ENCODE data around the gene DLG3.

DLG3 gene

DNA sequence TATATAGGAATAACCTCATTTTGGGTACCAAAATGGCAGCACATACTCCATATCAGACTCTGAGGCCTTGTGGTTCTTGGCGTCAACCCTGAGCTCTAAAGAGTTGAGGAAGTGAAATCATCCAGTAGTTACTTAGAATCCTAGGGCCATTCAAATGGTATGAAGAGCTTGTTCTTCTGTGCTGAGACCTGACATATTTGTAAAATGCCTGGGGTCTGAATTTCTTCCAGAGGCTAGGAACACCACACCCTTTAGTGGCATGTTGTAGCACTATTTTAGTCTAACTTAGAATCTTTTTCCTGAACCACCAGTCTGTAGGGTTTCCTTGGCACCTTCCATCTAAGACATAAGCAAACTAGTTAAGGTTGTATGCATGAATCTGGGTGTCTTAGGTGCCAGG lies 39.6 kb upstream of the DLG3 start:
- H3K4me1 ChIP-seq (ENCODE audit: low read length), result peaks cover 7% of the 10 kb centered on the region; the same call in 1 of the 2 replicates
- no peak overlapping the region for H3K4me3 ChIP-seq (ENCODE audit: low read length)
- TF ChIP-seq EZH2phosphoT487 (IDR thresholded peaks at IDR 0.05; ENCODE audit: low read depth), result no peak
- TF ChIP-seq, protein P1, sequence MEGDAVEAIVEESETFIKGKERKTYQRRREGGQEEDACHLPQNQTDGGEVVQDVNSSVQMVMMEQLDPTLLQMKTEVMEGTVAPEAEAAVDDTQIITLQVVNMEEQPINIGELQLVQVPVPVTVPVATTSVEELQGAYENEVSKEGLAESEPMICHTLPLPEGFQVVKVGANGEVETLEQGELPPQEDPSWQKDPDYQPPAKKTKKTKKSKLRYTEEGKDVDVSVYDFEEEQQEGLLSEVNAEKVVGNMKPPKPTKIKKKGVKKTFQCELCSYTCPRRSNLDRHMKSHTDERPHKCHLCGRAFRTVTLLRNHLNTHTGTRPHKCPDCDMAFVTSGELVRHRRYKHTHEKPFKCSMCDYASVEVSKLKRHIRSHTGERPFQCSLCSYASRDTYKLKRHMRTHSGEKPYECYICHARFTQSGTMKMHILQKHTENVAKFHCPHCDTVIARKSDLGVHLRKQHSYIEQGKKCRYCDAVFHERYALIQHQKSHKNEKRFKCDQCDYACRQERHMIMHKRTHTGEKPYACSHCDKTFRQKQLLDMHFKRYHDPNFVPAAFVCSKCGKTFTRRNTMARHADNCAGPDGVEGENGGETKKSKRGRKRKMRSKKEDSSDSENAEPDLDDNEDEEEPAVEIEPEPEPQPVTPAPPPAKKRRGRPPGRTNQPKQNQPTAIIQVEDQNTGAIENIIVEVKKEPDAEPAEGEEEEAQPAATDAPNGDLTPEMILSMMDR (IDR thresholded peaks at IDR 0.05; ENCODE audit: low read depth, low read length), result no peak
- no peaks in the 10 kb centered on the region for H4K20me1 ChIP-seq (ENCODE audit: insufficient read depth, low read length)
- H3K27me3 ChIP-seq (ENCODE audit: low read depth, low read length), result no peaks in the 10 kb centered on the region
- H3K79me2 ChIP-seq (ENCODE audit: low read length), result no peaks in the 10 kb centered on the region
- H2AFZ ChIP-seq (ENCODE audit: low read depth, low read length), result no peak overlapping the region
- H3K9me3 ChIP-seq (ENCODE audit: insufficient read depth, low read length), result no peaks in the 10 kb centered on the region
- H3K27ac ChIP-seq (ENCODE audit: low read length), result peak overlapping the region; percentile 21
- H3K9ac ChIP-seq (ENCODE audit: low read length), result no peak overlapping the region
- no peak overlapping the region for H3K4me2 ChIP-seq (ENCODE audit: low read length)
- peaks cover 27% of the 10 kb centered on the region for H3K36me3 ChIP-seq (replicated peaks; ENCODE audit: low read depth, low read length)

DNA sequence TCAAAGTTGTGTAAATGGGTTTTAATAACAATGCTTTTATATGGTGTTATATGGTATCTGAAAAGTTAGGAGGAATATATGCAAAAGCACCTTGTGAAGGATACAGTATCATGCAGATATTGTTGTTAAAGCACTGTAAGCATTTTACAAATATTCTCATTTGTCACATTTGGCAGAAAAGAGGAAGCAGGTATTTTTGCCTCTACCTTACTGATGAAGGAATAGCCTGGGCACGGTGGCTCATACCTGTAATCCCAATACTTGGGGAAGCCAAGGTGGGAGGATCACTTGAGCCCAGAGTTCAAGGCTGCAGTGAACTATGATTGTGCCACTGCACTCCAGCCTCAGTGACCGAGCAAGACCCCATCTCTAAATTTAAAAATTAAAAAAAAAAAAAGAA lies 33.7 kb upstream of the DLG3 start:
- no peak overlapping the region for H3K9ac ChIP-seq (ENCODE audit: low read length)
- H3K9me3 ChIP-seq (ENCODE audit: insufficient read depth, low read length), result no peaks in the 10 kb centered on the region
- H3K27me3 ChIP-seq (ENCODE audit: low read depth, low read length), result no peaks in the 10 kb centered on the region
- no peak overlapping the region for H3K4me3 ChIP-seq (ENCODE audit: low read length)
- no peaks in the 10 kb centered on the region for H4K20me1 ChIP-seq (ENCODE audit: insufficient read depth, low read length)
- H2AFZ ChIP-seq (ENCODE audit: low read depth, low read length), result no peak overlapping the region
- H3K79me2 ChIP-seq (ENCODE audit: low read length), result no peaks in the 10 kb centered on the region
- no peak overlapping the region for H3K4me2 ChIP-seq (ENCODE audit: low read length)
- no peak overlapping the region for H3K27ac ChIP-seq (ENCODE audit: low read length)
- peaks cover 10% of the 10 kb centered on the region for H3K36me3 ChIP-seq (replicated peaks; ENCODE audit: low read depth, low read length)
- TF ChIP-seq, protein P1 (IDR thresholded peaks at IDR 0.05; ENCODE audit: low read depth, low read length), result no peak
- no peak for TF ChIP-seq EZH2phosphoT487 (IDR thresholded peaks at IDR 0.05; ENCODE audit: low read depth)
- peaks cover 15% of the 10 kb centered on the region for H3K4me1 ChIP-seq (ENCODE audit: low read length)

DNA sequence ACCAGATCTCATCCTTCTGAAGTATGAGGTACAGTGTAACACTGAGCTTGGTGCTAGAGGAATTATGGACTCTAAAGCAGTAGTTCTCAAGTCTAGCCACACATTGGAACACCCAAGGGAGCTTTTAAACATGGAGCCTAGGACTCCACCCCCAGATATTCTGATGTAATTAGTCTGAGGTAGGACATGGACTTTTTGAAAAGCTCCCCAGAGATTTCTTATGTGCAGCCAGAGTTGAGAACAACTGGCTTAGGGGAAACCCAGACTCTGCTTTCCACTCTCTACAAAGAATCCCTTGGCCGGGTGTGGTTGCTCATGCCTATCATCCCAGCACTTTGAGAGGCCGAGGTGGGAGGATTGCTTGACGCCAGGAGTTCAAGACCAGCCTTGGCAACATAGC lies 33.2 kb upstream of the DLG3 start:
- Histone ChIP-seq H3K27me3 (ENCODE audit: low read depth, low read length) (no peaks in the 10 kb centered on the region), H3K9me3 (ENCODE audit: insufficient read depth, low read length) (no peaks in the 10 kb centered on the region), H4K20me1 (ENCODE audit: insufficient read depth, low read length) (no peaks in the 10 kb centered on the region), H3K36me3 (replicated peaks; ENCODE audit: low read depth, low read length) (peaks cover 10% of the 10 kb centered on the region), H3K27ac (ENCODE audit: low read length) (no peak overlapping the region), H3K4me1 (ENCODE audit: low read length) (peaks cover 15% of the 10 kb centered on the region), H2AFZ (ENCODE audit: low read depth, low read length) (no peak overlapping the region), H3K4me2 (ENCODE audit: low read length) (no peak overlapping the region), H3K79me2 (ENCODE audit: low read length) (no peaks in the 10 kb centered on the region), H3K4me3 (ENCODE audit: low read length) (no peak overlapping the region), H3K9ac (ENCODE audit: low read length) (no peak overlapping the region)
- TF ChIP-seq EZH2phosphoT487 (IDR thresholded peaks at IDR 0.05; ENCODE audit: low read depth), result no peak
- TF ChIP-seq, protein P1 (IDR thresholded peaks at IDR 0.05; ENCODE audit: low read depth, low read length), result no peak

DNA sequence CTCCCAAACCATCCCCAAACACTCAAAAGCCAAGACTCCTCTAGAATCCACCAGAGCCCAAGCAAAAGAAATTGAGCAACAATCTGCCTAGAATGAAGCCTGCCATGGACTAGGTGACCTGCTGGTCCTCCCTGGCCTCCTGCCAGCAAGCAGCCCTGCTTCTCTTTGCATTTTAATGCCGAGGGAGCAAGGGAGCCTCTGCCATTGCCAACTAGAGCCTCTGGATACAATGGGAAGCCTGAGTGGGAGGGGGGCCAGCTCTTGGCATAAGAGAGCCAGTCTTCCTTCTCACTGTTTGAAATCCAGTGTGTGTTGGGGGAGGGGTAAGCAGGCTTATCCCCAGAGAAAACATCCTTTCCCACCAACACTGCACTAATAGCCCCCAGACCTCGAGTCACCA lies 23.0 kb upstream of the DLG3 start:
- Histone ChIP-seq H3K4me2 (ENCODE audit: low read length) (no peak overlapping the region), H3K9me3 (ENCODE audit: insufficient read depth, low read length) (no peaks in the 10 kb centered on the region), H2AFZ (ENCODE audit: low read depth, low read length) (no peak overlapping the region), H3K79me2 (ENCODE audit: low read length) (no peaks in the 10 kb centered on the region), H4K20me1 (ENCODE audit: insufficient read depth, low read length) (no peaks in the 10 kb centered on the region), H3K27me3 (ENCODE audit: low read depth, low read length) (no peaks in the 10 kb centered on the region), H3K4me1 (ENCODE audit: low read length) (no peaks in the 10 kb centered on the region), H3K36me3 (replicated peaks; ENCODE audit: low read depth, low read length) (peaks cover 7% of the 10 kb centered on the region), H3K27ac (ENCODE audit: low read length) (no peak overlapping the region), H3K9ac (ENCODE audit: low read length) (no peak overlapping the region), H3K4me3 (ENCODE audit: low read length) (no peak overlapping the region)
- TF ChIP-seq, protein P1 (IDR thresholded peaks at IDR 0.05; ENCODE audit: low read depth, low read length), result no peak

Measured in OCI-LY3 (cell line).